ENCODE measurements around the gene NPAS3. TPM values are rescaled to one million over a fixed set of nuclear protein-coding genes. Genes with fewer than 3 reads are reported as not detected.

NPAS3 gene
- total RNA-seq, 4 donors from 2014 or later = 1.9 to 10.6 (median 2.2) TPM

DNA sequence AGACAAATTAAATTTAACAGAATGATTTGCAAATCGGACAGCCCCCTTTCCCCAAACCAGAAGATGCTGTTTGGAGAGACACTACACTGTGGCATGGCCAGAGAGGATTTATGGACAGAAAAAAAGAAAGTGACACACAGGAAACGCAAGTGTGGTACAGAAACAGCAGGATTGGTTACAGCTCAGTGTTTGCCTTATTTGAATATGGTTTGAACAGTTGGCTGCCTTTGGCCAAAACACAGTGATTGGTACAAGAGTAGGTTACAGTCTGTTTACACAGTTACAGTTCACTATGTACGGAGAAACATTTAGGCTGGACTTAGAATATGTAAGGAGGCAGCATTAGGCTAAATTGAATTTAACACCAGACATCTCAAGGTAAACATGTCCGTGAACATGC, 335.3 kb downstream of the NPAS3 start:
- 79 to 100% methylated on average over 4 of the region's 4 CpGs for WGBS, 2 donors (ENCODE audit: low coverage in 1 of 2)
- TF ChIP-seq POLR2A (IDR thresholded peaks at IDR 0.05) = no peak
- TF ChIP-seq, protein P1, sequence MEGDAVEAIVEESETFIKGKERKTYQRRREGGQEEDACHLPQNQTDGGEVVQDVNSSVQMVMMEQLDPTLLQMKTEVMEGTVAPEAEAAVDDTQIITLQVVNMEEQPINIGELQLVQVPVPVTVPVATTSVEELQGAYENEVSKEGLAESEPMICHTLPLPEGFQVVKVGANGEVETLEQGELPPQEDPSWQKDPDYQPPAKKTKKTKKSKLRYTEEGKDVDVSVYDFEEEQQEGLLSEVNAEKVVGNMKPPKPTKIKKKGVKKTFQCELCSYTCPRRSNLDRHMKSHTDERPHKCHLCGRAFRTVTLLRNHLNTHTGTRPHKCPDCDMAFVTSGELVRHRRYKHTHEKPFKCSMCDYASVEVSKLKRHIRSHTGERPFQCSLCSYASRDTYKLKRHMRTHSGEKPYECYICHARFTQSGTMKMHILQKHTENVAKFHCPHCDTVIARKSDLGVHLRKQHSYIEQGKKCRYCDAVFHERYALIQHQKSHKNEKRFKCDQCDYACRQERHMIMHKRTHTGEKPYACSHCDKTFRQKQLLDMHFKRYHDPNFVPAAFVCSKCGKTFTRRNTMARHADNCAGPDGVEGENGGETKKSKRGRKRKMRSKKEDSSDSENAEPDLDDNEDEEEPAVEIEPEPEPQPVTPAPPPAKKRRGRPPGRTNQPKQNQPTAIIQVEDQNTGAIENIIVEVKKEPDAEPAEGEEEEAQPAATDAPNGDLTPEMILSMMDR (IDR thresholded peaks at IDR 0.05) = no peak
- no peak for TF ChIP-seq EP300 (IDR thresholded peaks at IDR 0.05)
- TF ChIP-seq POLR2AphosphoS5 (IDR thresholded peaks at IDR 0.05) = no peak
- Histone ChIP-seq H3K27me3 (no peaks in the 10 kb centered on the region), H3K9me3 (no peaks in the 10 kb centered on the region), H3K4me3 (no peak overlapping the region), H3K27ac (no peak overlapping the region), H3K36me3 (no peaks in the 10 kb centered on the region), H3K4me1 (no peaks in the 10 kb centered on the region)
- ATAC-seq = no peak

DNA sequence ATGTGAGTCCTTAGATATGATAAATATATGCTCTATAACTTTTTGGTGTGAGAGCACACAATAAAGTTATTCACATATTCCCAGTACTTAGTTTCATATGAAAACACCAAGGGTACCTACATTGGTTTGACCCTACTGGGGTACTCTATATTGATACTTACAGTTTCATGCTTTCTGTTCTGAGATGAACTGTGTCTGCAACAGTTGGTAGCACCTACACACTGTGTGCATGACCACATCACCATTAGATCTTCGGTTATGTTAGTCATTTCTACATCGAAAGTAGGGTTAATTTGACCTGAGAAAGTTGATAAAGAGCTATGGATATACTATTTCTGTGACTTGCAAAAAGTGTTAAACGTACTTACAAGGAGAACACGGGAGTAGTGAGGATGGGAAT, 337.2 kb downstream of the NPAS3 start:
- H3K9me3 ChIP-seq = no peaks in the 10 kb centered on the region
- WGBS, 2 donors (ENCODE audit: low coverage in 1 of 2) = 72 to 98% methylated on average over 3 to 4 of the region's 4 CpGs
- no peak overlapping the region for H3K27ac ChIP-seq
- H3K27me3 ChIP-seq = no peaks in the 10 kb centered on the region
- H3K4me1 ChIP-seq = no peaks in the 10 kb centered on the region
- TF ChIP-seq POLR2A (IDR thresholded peaks at IDR 0.05) (no peak), EP300 (IDR thresholded peaks at IDR 0.05) (no peak), POLR2AphosphoS5 (IDR thresholded peaks at IDR 0.05) (no peak)
- TF ChIP-seq, protein P1 (IDR thresholded peaks at IDR 0.05) = no peak
- H3K36me3 ChIP-seq = no peaks in the 10 kb centered on the region
- no peak overlapping the region for H3K4me3 ChIP-seq
- no peak for ATAC-seq

- H3K36me3 ChIP-seq = no peaks in the 10 kb centered on the region
- 97 to 100% methylated on average over 3 of the region's 3 CpGs for WGBS, 2 donors (ENCODE audit: low coverage in 1 of 2)
- no peaks in the 10 kb centered on the region for H3K27me3 ChIP-seq
- TF ChIP-seq EP300 (IDR thresholded peaks at IDR 0.05) = no peak
- no peak for TF ChIP-seq POLR2AphosphoS5 (IDR thresholded peaks at IDR 0.05)
- no peak for TF ChIP-seq POLR2A (IDR thresholded peaks at IDR 0.05)
- TF ChIP-seq, protein P1 (IDR thresholded peaks at IDR 0.05) = no peak
- H3K27ac ChIP-seq = no peak overlapping the region
- no peak overlapping the region for H3K4me3 ChIP-seq
- no peak for ATAC-seq
- no peaks in the 10 kb centered on the region for H3K9me3 ChIP-seq
- H3K4me1 ChIP-seq = peaks cover 0 to 15% (median 0%) of the 10 kb centered on the region in 3 donors
These were observed 341.2 kb downstream of the NPAS3 start for GRCh38 chr14:33279865-33280264.

DNA sequence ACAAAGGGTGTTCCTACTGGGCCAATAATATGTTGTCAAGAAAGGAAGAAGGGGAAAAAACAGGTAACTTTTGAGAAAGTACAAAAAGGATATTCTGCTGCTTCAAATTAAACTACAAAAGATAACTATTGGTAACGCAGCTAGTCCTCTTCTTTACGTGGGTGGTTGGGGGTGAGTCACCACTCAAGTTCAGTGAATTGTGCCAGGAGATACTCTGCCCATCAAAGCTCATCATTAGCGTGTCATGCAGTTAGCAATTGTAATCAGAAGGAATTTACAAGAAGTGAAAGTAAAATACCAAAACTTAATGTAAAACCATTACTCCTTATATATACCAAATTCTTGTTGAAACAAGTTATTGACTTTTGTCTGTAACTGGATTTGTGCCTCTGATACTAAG, 342.0 kb downstream of the NPAS3 start:
- no peak for ATAC-seq
- H3K4me1 ChIP-seq = peaks cover 0 to 15% (median 0%) of the 10 kb centered on the region in 3 donors
- TF ChIP-seq POLR2A (IDR thresholded peaks at IDR 0.05) = no peak
- TF ChIP-seq EP300 (IDR thresholded peaks at IDR 0.05) = no peak
- TF ChIP-seq, protein P1 (IDR thresholded peaks at IDR 0.05) = no peak
- no peak for TF ChIP-seq POLR2AphosphoS5 (IDR thresholded peaks at IDR 0.05)
- H3K27ac ChIP-seq = no peak overlapping the region
- no peaks in the 10 kb centered on the region for H3K27me3 ChIP-seq
- H3K9me3 ChIP-seq = no peaks in the 10 kb centered on the region
- no peaks in the 10 kb centered on the region for H3K36me3 ChIP-seq
- H3K4me3 ChIP-seq = no peak overlapping the region
- WGBS, 2 donors (ENCODE audit: low coverage in 1 of 2) = 27 to 56% methylated on average over 3 of the region's 3 CpGs

GRCh38 chr14:33282331-33283230, 343.9 kb downstream of the NPAS3 start:
- Histone ChIP-seq H3K4me3 (no peak overlapping the region), H3K4me1 (peaks cover 0 to 15% (median 0%) of the 10 kb centered on the region in 3 donors)

More at GRCh38 chr14:33282331-33283230, 343.9 kb downstream of the NPAS3 start:
- Histone ChIP-seq H3K27me3 (no peaks in the 10 kb centered on the region), H3K36me3 (no peaks in the 10 kb centered on the region), H3K27ac (no peak overlapping the region), H3K9me3 (no peaks in the 10 kb centered on the region)
- ATAC-seq = no peak
- WGBS, 2 donors (ENCODE audit: low coverage in 1 of 2) = 18 to 46% methylated on average over 11 of the region's 11 CpGs
- TF ChIP-seq EP300 (IDR thresholded peaks at IDR 0.05) = no peak
- TF ChIP-seq, protein P1 (IDR thresholded peaks at IDR 0.05) = no peak
